Keratinocyte (primary cell): Measurements from ENCODE around the gene COG5. TPM values are rescaled to one million over a fixed set of nuclear protein-coding genes. Genes with fewer than 3 reads are reported as not detected.

Source experiments
- DNase-seq: peaks from one replicate; pipeline ENCODE4 v3.0.0-alpha.2; 2011; ENCODE audit warnings: low read depth, missing footprints, low spot score
- FAIRE-seq: peaks from 2 replicates; lab custom pipeline; 2011; peaks lifted over from hg19 to GRCh38; lab: Jason Lieb, UNC
- H2AFZ ChIP-seq: 2 replicates; pipeline ENCODE4 v1.6.0; 2012; ENCODE audit warnings: low read length, control low read depth, inconsistent platforms; ENCODE audit not compliant: control insufficient read depth
- H3K27ac ChIP-seq: 2 replicates; pipeline ENCODE4 v1.5.1; 2011; ENCODE audit warnings: low read length; ENCODE audit not compliant: control insufficient read depth, insufficient read depth
- H3K27me3 ChIP-seq: 3 replicates; pipeline ENCODE4 v1.6.0; 2011; ENCODE audit warnings: low read length; ENCODE audit not compliant: control insufficient read depth, insufficient read depth; ENCODE audit errors: extremely low read depth
- H3K36me3 ChIP-seq, 2 experiments: 2 replicates in 1 of 2; 3 replicates in 1 of 2; pipeline ENCODE4 v1.5.1; 2011; ENCODE audit warnings: low read length in 2 of 2, mild to moderate bottlenecking in 1 of 2; ENCODE audit not compliant: control insufficient read depth in 2 of 2, insufficient read depth in 2 of 2; ENCODE audit errors: extremely low read depth in 1 of 2
- H3K4me1 ChIP-seq: 3 replicates; pipeline ENCODE4 v1.5.1; 2011; ENCODE audit warnings: low read length; ENCODE audit not compliant: control insufficient read depth, insufficient read depth; ENCODE audit errors: extremely low read depth
- H3K4me2 ChIP-seq: 3 replicates; pipeline ENCODE4 v1.6.0; 2011; ENCODE audit warnings: low read depth, low read length; ENCODE audit not compliant: control insufficient read depth, insufficient read depth; ENCODE audit errors: extremely low read depth
- H3K4me3 ChIP-seq, 3 experiments: fragments of 200-600 bp in 1 of 3; sonication (generic) in 1 of 3; 2 replicates in 2 of 3; 3 replicates in 1 of 3; pipeline ENCODE4 v1.5.1; 2011 to 2016; ENCODE audit warnings: low read length in 3 of 3, mild to moderate bottlenecking in 3 of 3, control low read depth in 2 of 3, inconsistent platforms in 1 of 3, low read depth in 1 of 3, mixed read lengths in 1 of 3, mixed run types in 1 of 3, moderate library complexity in 1 of 3; ENCODE audit not compliant: control insufficient read depth in 2 of 3, insufficient read depth in 2 of 3; ENCODE audit errors: extremely low read depth in 1 of 3
- H3K79me2 ChIP-seq: 2 replicates; pipeline ENCODE4 v1.6.0; 2012; ENCODE audit warnings: low read length; ENCODE audit not compliant: control insufficient read depth, insufficient read depth
- H3K9ac ChIP-seq: 3 replicates; pipeline ENCODE4 v1.6.0; 2011; ENCODE audit warnings: low read length; ENCODE audit not compliant: control insufficient read depth, insufficient read depth; ENCODE audit errors: extremely low read depth
- H3K9me1 ChIP-seq: 3 replicates; pipeline ENCODE4 v1.6.0; 2011; ENCODE audit warnings: low read length; ENCODE audit not compliant: control insufficient read depth, insufficient read depth; ENCODE audit errors: extremely low read depth
- H3K9me3 ChIP-seq: 2 replicates; pipeline ENCODE4 v1.5.1; 2012; ENCODE audit warnings: low read depth, low read length; ENCODE audit not compliant: control insufficient read depth
- H4K20me1 ChIP-seq: 3 replicates; pipeline ENCODE4 v1.6.0; 2011; ENCODE audit warnings: low read length; ENCODE audit not compliant: control insufficient read depth, insufficient read depth; ENCODE audit errors: extremely low read depth
- EZH2 ChIP-seq: IDR thresholded peaks from one replicate; pipeline ENCODE4 v1.6.1; 2012; ENCODE audit warnings: inconsistent platforms, mild to moderate bottlenecking, low read length, moderate library complexity
- dilution Hi-C: fragments of 300-500 bp; cut with MboI; formaldehyde crosslinking; loops from one replicate; pipeline ENCODE4 v1.7.0; 2020; ENCODE audit warnings: low sequenced_read_pairs; ENCODE audit not compliant: extremely low pct_ligation_motif_present
- polyA plus RNA-seq, 5 experiments: library from polyadenylated mRNA; depleted of rRNA in 3 of 5; stranded (reverse) in 3 of 5; stranded (forward) in 1 of 5; unstranded in 1 of 5; fragments of >200 nt; gene quantifications; 1 replicate in 1 of 5; 2 replicates in 3 of 5; 3 replicates in 1 of 5; pipeline versions ENCODE4 v1.2.1 to v1.2.3, GENCODE V29; 2011 to 2012; ENCODE audit warnings: missing spikeins in 2 of 5, low read depth in 1 of 5, low replicate concordance in 1 of 5
- TF ChIP-seq, protein P1 (sequence below), 3 experiments: IDR thresholded peaks in 1 of 3; conservative IDR thresholded peaks in 1 of 3; optimal IDR thresholded peaks in 1 of 3; 2 replicates in 2 of 3; 3 replicates in 1 of 3; pipeline versions ENCODE3 to v1.5.1; 2011; ENCODE audit warnings: low read length in 3 of 3, mild to moderate bottlenecking in 3 of 3, moderate library complexity in 2 of 3, control low read depth in 1 of 3, inconsistent platforms in 1 of 3; ENCODE audit not compliant: insufficient read depth in 2 of 3; ENCODE audit errors: extremely low read depth in 1 of 3

Gene COG5
- polyA plus RNA-seq, 1 donor (not counting 4 experiments of a cell fraction or from before 2014, with no cell fraction given) = 50.7 TPM

DNA sequence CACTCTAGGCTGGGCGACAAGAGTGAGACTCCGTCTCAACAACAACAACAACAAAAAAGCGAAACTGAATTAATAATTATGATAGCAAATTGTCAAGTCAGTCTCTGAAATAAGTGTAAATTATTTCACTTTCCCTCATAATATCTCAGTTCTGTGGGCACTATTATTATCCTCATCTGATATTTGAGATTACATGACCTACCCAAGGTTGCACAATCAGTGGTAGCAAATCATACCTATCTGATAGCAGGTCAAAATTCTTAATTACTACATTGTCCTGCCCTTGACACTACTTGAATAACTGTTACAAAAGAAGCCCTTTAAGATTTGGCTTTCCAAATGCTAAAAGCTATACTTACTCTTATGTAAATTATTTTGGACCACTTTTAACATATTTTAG lies 209.1 kb downstream of the COG5 start:
- no peak for TF ChIP-seq EZH2
- TF ChIP-seq, protein P1, sequence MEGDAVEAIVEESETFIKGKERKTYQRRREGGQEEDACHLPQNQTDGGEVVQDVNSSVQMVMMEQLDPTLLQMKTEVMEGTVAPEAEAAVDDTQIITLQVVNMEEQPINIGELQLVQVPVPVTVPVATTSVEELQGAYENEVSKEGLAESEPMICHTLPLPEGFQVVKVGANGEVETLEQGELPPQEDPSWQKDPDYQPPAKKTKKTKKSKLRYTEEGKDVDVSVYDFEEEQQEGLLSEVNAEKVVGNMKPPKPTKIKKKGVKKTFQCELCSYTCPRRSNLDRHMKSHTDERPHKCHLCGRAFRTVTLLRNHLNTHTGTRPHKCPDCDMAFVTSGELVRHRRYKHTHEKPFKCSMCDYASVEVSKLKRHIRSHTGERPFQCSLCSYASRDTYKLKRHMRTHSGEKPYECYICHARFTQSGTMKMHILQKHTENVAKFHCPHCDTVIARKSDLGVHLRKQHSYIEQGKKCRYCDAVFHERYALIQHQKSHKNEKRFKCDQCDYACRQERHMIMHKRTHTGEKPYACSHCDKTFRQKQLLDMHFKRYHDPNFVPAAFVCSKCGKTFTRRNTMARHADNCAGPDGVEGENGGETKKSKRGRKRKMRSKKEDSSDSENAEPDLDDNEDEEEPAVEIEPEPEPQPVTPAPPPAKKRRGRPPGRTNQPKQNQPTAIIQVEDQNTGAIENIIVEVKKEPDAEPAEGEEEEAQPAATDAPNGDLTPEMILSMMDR (optimal IDR thresholded peaks at IDR 0.05 in 1 of 3, IDR thresholded peaks at IDR 0.05 in 1 of 3, conservative IDR thresholded peaks at IDR 0.05 in 1 of 3; ENCODE audit: extremely low read depth in 1 of 3, insufficient read depth in 2 of 3, low read length in 3 of 3) = no peak
- Histone ChIP-seq H3K27me3 (no peaks in the 10 kb centered on the region), H3K4me2 (no peak overlapping the region), H3K79me2 (no peaks in the 10 kb centered on the region), H4K20me1 (no peaks in the 10 kb centered on the region), H3K4me3 (no peak overlapping the region), H3K27ac (no peak overlapping the region), H3K9me1 (no peaks in the 10 kb centered on the region), H3K9ac (no peak overlapping the region), H3K36me3 (peaks cover 0 to 2% of the 10 kb centered on the region in 2 experiments), H2AFZ (no peak overlapping the region), H3K9me3 (no peaks in the 10 kb centered on the region), H3K4me1 (no peaks in the 10 kb centered on the region)
- no peak for FAIRE-seq
- dilution Hi-C loops = no loop called here
- DNase-seq = no peak

DNA sequence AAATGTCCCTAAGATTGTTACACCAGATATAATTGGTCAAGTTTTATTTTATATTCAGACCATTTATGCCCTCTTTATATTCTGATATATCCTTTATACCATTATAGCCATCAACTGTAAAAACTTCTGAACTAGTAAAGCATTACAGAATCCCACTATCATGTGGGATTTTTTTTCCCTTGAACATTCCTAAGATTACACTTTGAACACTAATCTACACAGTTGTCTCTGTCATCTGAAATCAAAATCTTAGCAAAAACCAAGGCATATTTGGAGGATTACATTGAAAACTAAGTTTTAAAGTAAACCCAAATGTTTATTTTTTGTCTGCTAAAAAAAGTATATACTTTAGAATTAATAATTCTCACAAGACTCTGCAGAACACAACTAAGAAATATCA lies 210.0 kb downstream of the COG5 start:
- H2AFZ ChIP-seq = no peak overlapping the region
- DNase-seq = no peak
- H3K4me2 ChIP-seq = no peak overlapping the region
- no peaks in the 10 kb centered on the region for H4K20me1 ChIP-seq
- H3K4me1 ChIP-seq = no peaks in the 10 kb centered on the region
- no peaks in the 10 kb centered on the region for H3K9me3 ChIP-seq
- no peaks in the 10 kb centered on the region for H3K27me3 ChIP-seq
- no peaks in the 10 kb centered on the region for H3K79me2 ChIP-seq
- FAIRE-seq = no peak
- H3K36me3 ChIP-seq = no peaks in the 10 kb centered on the region
- dilution Hi-C loops = no loop called here
- H3K9me1 ChIP-seq = no peaks in the 10 kb centered on the region
- H3K9ac ChIP-seq = no peak overlapping the region
- no peak overlapping the region for H3K4me3 ChIP-seq
- no peak for TF ChIP-seq EZH2
- TF ChIP-seq, protein P1 (optimal IDR thresholded peaks at IDR 0.05 in 1 of 3, IDR thresholded peaks at IDR 0.05 in 1 of 3, conservative IDR thresholded peaks at IDR 0.05 in 1 of 3; ENCODE audit: extremely low read depth in 1 of 3, insufficient read depth in 2 of 3, low read length in 3 of 3) = no peak
- H3K27ac ChIP-seq = no peak overlapping the region
